Measurements from ENCODE around the gene LEMD3. TPM values are rescaled to one million over a fixed set of nuclear protein-coding genes. Genes with fewer than 3 reads are reported as not detected.

LEMD3 gene
- total and polyA plus RNA-seq, 2 donors (not counting 1 experiment from before 2014, with no cell fraction given) = 11.5 to 18.5 TPM

DNA sequence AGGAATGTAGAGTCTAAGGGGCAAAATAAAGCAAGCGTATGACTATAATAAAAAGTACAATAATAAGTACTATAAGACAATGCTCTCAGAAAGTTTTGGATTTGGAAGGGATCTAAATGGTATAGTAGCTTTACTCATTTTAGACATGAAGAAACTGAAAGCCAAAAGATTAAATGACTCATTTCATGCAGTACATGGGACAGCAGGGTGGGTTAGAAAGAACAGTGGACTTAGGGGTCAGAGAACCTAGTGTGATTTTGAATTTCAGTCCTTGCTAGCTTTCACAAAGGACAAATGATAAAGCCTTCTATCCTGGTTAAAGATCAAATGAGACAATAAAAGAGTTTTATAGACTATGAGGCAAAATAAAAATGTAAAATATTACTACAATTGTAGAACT is 6.8 kb upstream of the LEMD3 start:
- no peak for DNase-seq (ENCODE audit: low read depth in 2 of 2)
- H3K4me2 ChIP-seq (ENCODE audit: extremely low read depth, insufficient read depth, low read length) = no peak overlapping the region
- H3K4me3 ChIP-seq (replicated peaks in 1 of 4; ENCODE audit: control extremely low read depth in 1 of 4, insufficient read depth in 1 of 4, low read depth in 3 of 4, low read length in 4 of 4) = no peak overlapping the region
- TF ChIP-seq EZH2 (IDR thresholded peaks at IDR 0.05; ENCODE audit: low read length, missing control alignments) (no peak), CTCF (conservative IDR thresholded peaks at IDR 0.05 in 1 of 2, IDR thresholded peaks at IDR 0.05 in 1 of 2; ENCODE audit: low read depth in 1 of 2, low read length in 2 of 2) (no peak)
- H3K9ac ChIP-seq (ENCODE audit: insufficient read depth, low read length) = no peak overlapping the region
- H3K79me2 ChIP-seq (ENCODE audit: control insufficient read depth, insufficient read depth, low read length) = no peaks in the 10 kb centered on the region
- no peaks in the 10 kb centered on the region for H4K20me1 ChIP-seq (ENCODE audit: control insufficient read depth, extremely low read depth, insufficient read depth, low read length)
- peaks cover 6% of the 10 kb centered on the region for H3K27me3 ChIP-seq (ENCODE audit: control insufficient read depth, insufficient read depth, low read length)
- no peak overlapping the region for H3K27ac ChIP-seq (ENCODE audit: insufficient read depth, low read length)
- no peaks in the 10 kb centered on the region for H3K9me3 ChIP-seq (ENCODE audit: control insufficient read depth, insufficient read depth, low read depth, low read length)
- H2AFZ ChIP-seq (ENCODE audit: low read length) = no peak overlapping the region
- no peaks in the 10 kb centered on the region for H3K4me1 ChIP-seq (ENCODE audit: control insufficient read depth, extremely low read depth, insufficient read depth, low read length)
- H3K36me3 ChIP-seq (ENCODE audit: control insufficient read depth, insufficient read depth, low read length) = no peaks in the 10 kb centered on the region

- H3K4me2 ChIP-seq (ENCODE audit: extremely low read depth, insufficient read depth, low read length) = no peak overlapping the region
- no peak overlapping the region for H2AFZ ChIP-seq (ENCODE audit: low read length)
- TF ChIP-seq CTCF (conservative IDR thresholded peaks at IDR 0.05 in 1 of 2, IDR thresholded peaks at IDR 0.05 in 1 of 2; ENCODE audit: low read depth in 1 of 2, low read length in 2 of 2) (no peak), EZH2 (IDR thresholded peaks at IDR 0.05; ENCODE audit: low read length, missing control alignments) (no peak)
- no peaks in the 10 kb centered on the region for H3K36me3 ChIP-seq (ENCODE audit: control insufficient read depth, insufficient read depth, low read length)
- DNase-seq (ENCODE audit: low read depth in 2 of 2) = no peak
- no peaks in the 10 kb centered on the region for H4K20me1 ChIP-seq (ENCODE audit: control insufficient read depth, extremely low read depth, insufficient read depth, low read length)
- H3K4me3 ChIP-seq (replicated peaks in 1 of 4; ENCODE audit: control extremely low read depth in 1 of 4, insufficient read depth in 1 of 4, low read depth in 3 of 4, low read length in 4 of 4) = no peak overlapping the region
- no peak overlapping the region for H3K27ac ChIP-seq (ENCODE audit: insufficient read depth, low read length)
- H3K9me3 ChIP-seq (ENCODE audit: control insufficient read depth, insufficient read depth, low read depth, low read length) = no peaks in the 10 kb centered on the region
- no peaks in the 10 kb centered on the region for H3K4me1 ChIP-seq (ENCODE audit: control insufficient read depth, extremely low read depth, insufficient read depth, low read length)
- H3K27me3 ChIP-seq (ENCODE audit: control insufficient read depth, insufficient read depth, low read length) = peaks cover 6% of the 10 kb centered on the region
- peaks cover 3% of the 10 kb centered on the region for H3K79me2 ChIP-seq (ENCODE audit: control insufficient read depth, insufficient read depth, low read length)
- no peak overlapping the region for H3K9ac ChIP-seq (ENCODE audit: insufficient read depth, low read length)
Observed at GRCh38 chr12:65164244-65164643, 5.1 kb upstream of the LEMD3 start.

DNA sequence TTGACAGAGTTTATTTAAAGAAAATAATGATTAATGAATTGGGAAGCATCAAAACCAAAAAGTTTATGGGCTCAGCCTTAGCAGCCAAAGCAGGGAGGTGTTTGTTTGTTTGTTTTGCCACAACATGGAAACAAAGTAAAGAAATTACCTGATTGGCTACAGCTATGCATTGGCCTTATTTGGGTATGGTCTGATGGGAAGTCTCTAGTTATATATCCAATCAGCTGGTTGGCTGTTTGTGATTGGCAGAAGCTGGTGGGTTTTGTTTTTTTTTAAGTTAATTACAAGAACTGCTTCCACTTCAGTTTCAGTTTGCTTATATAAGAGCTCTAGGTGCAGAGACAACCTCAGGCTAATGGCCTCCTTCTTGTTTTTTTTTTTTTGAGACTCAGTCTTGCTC is 4.6 kb upstream of the LEMD3 start:
- Histone ChIP-seq H3K79me2 (ENCODE audit: control insufficient read depth, insufficient read depth, low read length) (peaks cover 5% of the 10 kb centered on the region), H3K27me3 (ENCODE audit: control insufficient read depth, insufficient read depth, low read length) (peaks cover 6% of the 10 kb centered on the region), H4K20me1 (ENCODE audit: control insufficient read depth, extremely low read depth, insufficient read depth, low read length) (no peaks in the 10 kb centered on the region), H3K4me2 (ENCODE audit: extremely low read depth, insufficient read depth, low read length) (no peak overlapping the region), H3K9ac (ENCODE audit: insufficient read depth, low read length) (no peak overlapping the region), H2AFZ (ENCODE audit: low read length) (no peak overlapping the region), H3K4me3 (replicated peaks in 1 of 4; ENCODE audit: control extremely low read depth in 1 of 4, insufficient read depth in 1 of 4, low read depth in 3 of 4, low read length in 4 of 4) (no peak overlapping the region), H3K4me1 (ENCODE audit: control insufficient read depth, extremely low read depth, insufficient read depth, low read length) (no peaks in the 10 kb centered on the region), H3K27ac (ENCODE audit: insufficient read depth, low read length) (no peak overlapping the region), H3K36me3 (ENCODE audit: control insufficient read depth, insufficient read depth, low read length) (no peaks in the 10 kb centered on the region), H3K9me3 (ENCODE audit: control insufficient read depth, insufficient read depth, low read depth, low read length) (no peaks in the 10 kb centered on the region)
- no peak for DNase-seq (ENCODE audit: low read depth in 2 of 2)
- TF ChIP-seq EZH2 (IDR thresholded peaks at IDR 0.05; ENCODE audit: low read length, missing control alignments) (no peak), CTCF (conservative IDR thresholded peaks at IDR 0.05 in 1 of 2, IDR thresholded peaks at IDR 0.05 in 1 of 2; ENCODE audit: low read depth in 1 of 2, low read length in 2 of 2) (no peak)

Data from fibroblast of lung (primary cell).